DND-41 (cell line): ENCODE data around the gene SYNE1.

Source experiments
- ATAC-seq: fragments of 200-7000 bp; cut with Tn5 transposase; 3 replicates; pipeline ENCODE4 v1.9.1; 2021; ENCODE audit warnings: low read depth; ENCODE audit not compliant: insufficient read depth
- DNase-seq: peaks from one replicate; pipeline ENCODE4 v3.0.0-alpha.2; 2020
- H2AFZ ChIP-seq: 2 replicates; pipeline ENCODE4 v1.6.0; 2012; ENCODE audit warnings: low read depth, low read length
- H3K27ac ChIP-seq: 2 replicates; pipeline ENCODE4 v1.5.1; 2012; ENCODE audit warnings: low read length, inconsistent platforms
- H3K27me3 ChIP-seq: fragments of 200-600 bp; sonication (generic); 2 replicates; pipeline ENCODE4 v1.6.0; 2012; ENCODE audit warnings: low read length, mild to moderate bottlenecking, inconsistent platforms; ENCODE audit not compliant: insufficient read depth, poor library complexity
- H3K36me3 ChIP-seq: 2 replicates; pipeline ENCODE4 v1.5.1; 2012; ENCODE audit warnings: low read length, inconsistent platforms; ENCODE audit not compliant: insufficient read depth
- H3K4me1 ChIP-seq: 2 replicates; pipeline ENCODE4 v1.5.1; 2012; ENCODE audit warnings: mild to moderate bottlenecking, low read length; ENCODE audit not compliant: insufficient read depth
- H3K4me2 ChIP-seq: 2 replicates; pipeline ENCODE4 v1.6.0; 2012; ENCODE audit warnings: mild to moderate bottlenecking, moderate library complexity, low read length, inconsistent platforms; ENCODE audit not compliant: insufficient read depth
- H3K4me3 ChIP-seq, 2 experiments: fragments of 200-600 bp in 1 of 2; shearing (Covaris generic) in 1 of 2; 2 replicates each; pipeline ENCODE4 v1.5.1; 2012 to 2016; ENCODE audit warnings: inconsistent platforms in 2 of 2, low read length in 2 of 2, mild to moderate bottlenecking in 2 of 2, low read depth in 1 of 2, moderate library complexity in 1 of 2
- H3K79me2 ChIP-seq: 2 replicates; pipeline ENCODE4 v1.6.0; 2012; ENCODE audit warnings: low read length, inconsistent platforms; ENCODE audit not compliant: insufficient read depth
- H3K9ac ChIP-seq: 2 replicates; pipeline ENCODE4 v1.6.0; 2012; ENCODE audit warnings: low read depth, mild to moderate bottlenecking, inconsistent platforms, low read length, moderate library complexity
- H3K9me3 ChIP-seq: 2 replicates; pipeline ENCODE4 v1.5.1; 2012; ENCODE audit warnings: low read length, moderate library complexity, mild to moderate bottlenecking, inconsistent platforms; ENCODE audit not compliant: insufficient read depth, severe bottlenecking
- H4K20me1 ChIP-seq: 2 replicates; pipeline ENCODE4 v1.6.0; 2012; ENCODE audit warnings: low read length; ENCODE audit not compliant: insufficient read depth
- EZH2 ChIP-seq: IDR thresholded peaks from 3 replicates; pipeline ENCODE4 v1.6.1; 2012; ENCODE audit warnings: borderline replicate concordance, low read depth, mild to moderate bottlenecking, moderate library complexity, low read length, inconsistent platforms; ENCODE audit not compliant: severe bottlenecking
- TF ChIP-seq, protein P1 (sequence below): IDR thresholded peaks from 2 replicates; pipeline ENCODE4 v1.5.1; 2012; ENCODE audit warnings: borderline replicate concordance, low read length, moderate library complexity, mild to moderate bottlenecking; ENCODE audit not compliant: poor library complexity, severe bottlenecking; ENCODE audit errors: extremely low read depth

The SYNE1 gene

DNA sequence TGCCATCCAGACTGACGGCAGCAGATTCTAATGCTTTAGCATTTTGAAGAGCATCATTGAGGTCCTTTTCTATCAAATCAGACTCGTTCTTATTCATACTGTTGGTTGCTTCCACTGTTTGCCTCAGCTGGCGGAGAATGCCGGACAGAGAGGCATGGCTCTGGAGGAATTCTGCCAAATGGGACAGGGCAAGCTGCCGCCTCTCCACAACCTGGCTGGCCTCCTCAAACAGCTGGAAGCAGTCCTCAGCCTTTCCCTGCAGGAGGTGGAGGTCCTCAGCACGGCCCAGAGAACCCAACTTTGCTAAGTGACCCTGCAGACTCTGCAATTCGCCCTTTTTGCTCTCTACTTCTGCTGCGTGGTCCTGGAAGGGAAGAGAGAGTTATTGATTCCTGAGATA lies 220.5 kb downstream of the SYNE1 start:
- Histone ChIP-seq H3K4me3 (no peak overlapping the region), H3K27ac (no peak overlapping the region), H3K27me3 (no peaks in the 10 kb centered on the region), H3K4me1 (no peaks in the 10 kb centered on the region), H2AFZ (no peak overlapping the region), H3K36me3 (no peaks in the 10 kb centered on the region), H3K4me2 (no peak overlapping the region), H3K9me3 (no peaks in the 10 kb centered on the region), H4K20me1 (no peaks in the 10 kb centered on the region), H3K79me2 (no peaks in the 10 kb centered on the region), H3K9ac (no peak overlapping the region)
- DNase-seq (no peak), ATAC-seq (no peak)
- TF ChIP-seq EZH2 = no peak
- TF ChIP-seq, protein P1, sequence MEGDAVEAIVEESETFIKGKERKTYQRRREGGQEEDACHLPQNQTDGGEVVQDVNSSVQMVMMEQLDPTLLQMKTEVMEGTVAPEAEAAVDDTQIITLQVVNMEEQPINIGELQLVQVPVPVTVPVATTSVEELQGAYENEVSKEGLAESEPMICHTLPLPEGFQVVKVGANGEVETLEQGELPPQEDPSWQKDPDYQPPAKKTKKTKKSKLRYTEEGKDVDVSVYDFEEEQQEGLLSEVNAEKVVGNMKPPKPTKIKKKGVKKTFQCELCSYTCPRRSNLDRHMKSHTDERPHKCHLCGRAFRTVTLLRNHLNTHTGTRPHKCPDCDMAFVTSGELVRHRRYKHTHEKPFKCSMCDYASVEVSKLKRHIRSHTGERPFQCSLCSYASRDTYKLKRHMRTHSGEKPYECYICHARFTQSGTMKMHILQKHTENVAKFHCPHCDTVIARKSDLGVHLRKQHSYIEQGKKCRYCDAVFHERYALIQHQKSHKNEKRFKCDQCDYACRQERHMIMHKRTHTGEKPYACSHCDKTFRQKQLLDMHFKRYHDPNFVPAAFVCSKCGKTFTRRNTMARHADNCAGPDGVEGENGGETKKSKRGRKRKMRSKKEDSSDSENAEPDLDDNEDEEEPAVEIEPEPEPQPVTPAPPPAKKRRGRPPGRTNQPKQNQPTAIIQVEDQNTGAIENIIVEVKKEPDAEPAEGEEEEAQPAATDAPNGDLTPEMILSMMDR = no peak

DNA sequence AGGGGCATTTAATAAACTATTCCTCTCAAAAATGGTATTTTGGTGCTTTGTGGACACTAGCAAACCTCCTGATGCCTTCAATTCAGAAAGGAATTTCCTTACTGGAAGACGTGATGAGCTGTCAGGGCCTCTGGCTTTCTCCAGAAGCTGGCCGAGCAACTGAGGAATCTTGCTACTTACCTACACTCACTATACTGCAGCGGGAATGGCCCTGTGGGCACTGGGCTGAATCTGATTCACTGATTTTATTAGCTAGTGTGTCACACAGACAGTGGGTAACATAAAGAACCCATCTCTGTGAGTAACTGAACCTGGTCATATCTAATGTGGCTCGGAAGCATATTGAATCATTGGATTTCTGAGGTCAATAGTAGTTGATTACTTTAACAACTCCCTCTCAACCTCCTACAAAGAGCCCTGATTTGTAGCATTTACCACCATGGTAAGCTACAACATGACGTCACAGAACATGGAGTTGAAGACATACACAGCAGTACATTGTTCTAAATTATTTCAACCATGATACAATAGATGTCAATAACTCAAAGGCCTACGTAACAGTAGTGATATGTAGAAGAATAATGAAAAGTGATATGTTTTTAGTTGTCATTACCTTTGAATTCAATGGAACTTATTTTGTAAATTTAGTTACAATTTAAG lies 232.1 kb downstream of the SYNE1 start:
- no peaks in the 10 kb centered on the region for H3K36me3 ChIP-seq
- no peaks in the 10 kb centered on the region for H3K79me2 ChIP-seq
- no peak overlapping the region for H3K4me2 ChIP-seq
- H2AFZ ChIP-seq = no peak overlapping the region
- H3K27ac ChIP-seq = no peak overlapping the region
- H3K4me3 ChIP-seq = no peak overlapping the region
- ATAC-seq (no peak), DNase-seq (no peak)
- no peaks in the 10 kb centered on the region for H4K20me1 ChIP-seq
- no peaks in the 10 kb centered on the region for H3K27me3 ChIP-seq
- TF ChIP-seq EZH2 = no peak
- TF ChIP-seq, protein P1 = no peak
- H3K4me1 ChIP-seq = no peaks in the 10 kb centered on the region
- H3K9ac ChIP-seq = no peak overlapping the region
- H3K9me3 ChIP-seq = no peaks in the 10 kb centered on the region

GRCh38 chr6:152404086-152404857 lies 232.9 kb downstream of the SYNE1 start:
- no peaks in the 10 kb centered on the region for H3K9me3 ChIP-seq
- no peaks in the 10 kb centered on the region for H3K36me3 ChIP-seq
- H3K9ac ChIP-seq = no peak overlapping the region
- ATAC-seq (no peak), DNase-seq (no peak)
- no peaks in the 10 kb centered on the region for H3K79me2 ChIP-seq
- no peaks in the 10 kb centered on the region for H3K27me3 ChIP-seq
- no peak overlapping the region for H3K4me3 ChIP-seq
- no peak overlapping the region for H2AFZ ChIP-seq
- no peak overlapping the region for H3K4me2 ChIP-seq
- no peaks in the 10 kb centered on the region for H3K4me1 ChIP-seq
- TF ChIP-seq, protein P1 = no peak
- TF ChIP-seq EZH2 = no peak
- H4K20me1 ChIP-seq = no peaks in the 10 kb centered on the region
- H3K27ac ChIP-seq = no peak overlapping the region
